IPS DF 6.9 (cell line): Measurements from ENCODE around the gene MAPKAP1.

Experiments
- DNase-seq: peaks from one replicate; pipeline ENCODE4 v3.0.0-alpha.2; 2013; ENCODE audit warnings: low read depth, low spot score
- H3K27ac ChIP-seq: one replicate; pipeline ENCODE4 v1.5.1; 2013; ENCODE audit warnings: low read length, control low read depth
- H3K27me3 ChIP-seq: 2 replicates; pipeline ENCODE4 v1.6.1; 2013; ENCODE audit warnings: mild to moderate bottlenecking, low read length; ENCODE audit not compliant: control insufficient read depth, insufficient read depth
- H3K36me3 ChIP-seq: 2 replicates; pipeline ENCODE4 v1.6.1; 2013; ENCODE audit warnings: low read length; ENCODE audit not compliant: control insufficient read depth, insufficient read depth
- H3K4me1 ChIP-seq: 2 replicates; pipeline ENCODE4 v1.6.1; 2013; ENCODE audit warnings: low read length; ENCODE audit not compliant: control insufficient read depth, insufficient read depth
- H3K4me3 ChIP-seq: 2 replicates; pipeline ENCODE4 v1.5.1; 2013; ENCODE audit warnings: mild to moderate bottlenecking, low read length
- H3K9me3 ChIP-seq: 2 replicates; pipeline ENCODE4 v1.6.1; 2013; ENCODE audit warnings: low read length, inconsistent platforms; ENCODE audit not compliant: control insufficient read depth, insufficient read depth
- WGBS: extraction: QIAGEN DNeasy Blood & Tissue Kit; methylation state at CpG from one replicate; pipeline ENCODE4 v1.1.7; 2013; ENCODE audit warnings: mixed read lengths, missing lambda C conversion rate; ENCODE audit not compliant: insufficient read length, insufficient coverage; 5-methylcytosine and 5-hydroxymethylcytosine counted together

MAPKAP1 gene

DNA sequence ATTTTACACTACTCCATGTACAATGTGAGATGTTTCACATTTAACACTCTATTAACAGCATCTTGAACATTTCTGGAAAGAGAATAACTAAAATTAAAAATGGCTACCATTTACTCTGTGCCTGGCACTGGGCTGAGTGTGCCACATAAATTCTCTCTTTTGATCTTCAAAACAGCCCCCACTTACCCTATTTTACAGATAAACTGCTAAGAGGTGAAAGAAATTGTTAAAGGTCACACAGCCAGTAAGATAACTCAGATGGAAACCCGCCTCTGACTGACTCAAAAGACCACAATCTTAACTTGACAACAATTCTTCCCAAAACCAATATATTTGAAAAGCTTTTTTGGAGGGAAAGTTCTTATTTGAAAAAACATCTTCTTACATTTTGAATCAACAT is 97.3 kb downstream of the MAPKAP1 start:
- no peaks in the 10 kb centered on the region for H3K9me3 ChIP-seq
- no peak overlapping the region for H3K4me3 ChIP-seq
- H3K4me1 ChIP-seq = peaks cover 8% of the 10 kb centered on the region; the same call in 1 of the 2 replicates
- H3K27ac ChIP-seq = no peak overlapping the region
- no peaks in the 10 kb centered on the region for H3K27me3 ChIP-seq
- WGBS = no CpG with 5 or more reads among the region's 1 CpG
- DNase-seq = no peak
- no peaks in the 10 kb centered on the region for H3K36me3 ChIP-seq

DNA sequence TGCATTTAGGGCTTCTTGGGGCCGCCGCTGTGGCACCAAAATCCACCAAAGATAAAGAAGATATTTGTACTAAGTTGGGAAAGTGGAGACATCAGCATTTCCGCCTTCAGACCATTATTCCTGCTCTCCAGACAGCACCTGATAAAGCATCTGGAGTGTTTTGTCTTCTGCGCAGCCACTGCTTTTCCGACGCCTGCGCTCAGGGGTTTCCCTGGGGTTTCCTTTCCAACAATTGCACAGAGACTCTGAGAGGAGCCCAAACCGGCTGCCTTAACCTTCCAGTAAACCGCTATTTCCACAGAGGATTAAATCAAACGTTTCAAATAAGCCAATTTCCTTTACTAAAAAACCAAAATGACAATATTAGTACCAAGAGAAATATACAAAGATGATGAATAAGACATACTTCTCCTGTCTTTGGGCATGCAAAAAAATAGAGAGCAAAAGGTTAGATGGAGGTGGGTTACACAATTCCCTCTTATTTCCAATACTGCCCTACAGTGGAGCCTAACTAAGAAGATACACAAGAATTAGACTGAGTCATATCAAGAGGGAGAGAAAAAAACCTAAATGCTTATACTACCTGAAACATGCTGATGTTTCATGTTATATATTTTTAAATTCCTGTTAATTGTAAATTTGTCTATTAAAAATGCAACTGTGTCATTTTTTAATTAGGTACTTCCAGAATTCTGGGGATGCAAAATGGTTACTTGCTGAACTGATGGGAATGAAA is 98.4 kb downstream of the MAPKAP1 start:
- H3K4me3 ChIP-seq = no peak overlapping the region
- H3K4me1 ChIP-seq = peaks cover 8% of the 10 kb centered on the region; the same call in 1 of the 2 replicates
- DNase-seq = no peak
- H3K27ac ChIP-seq = no peak overlapping the region
- H3K27me3 ChIP-seq = no peaks in the 10 kb centered on the region
- no CpG with 5 or more reads among the region's 10 CpGs for WGBS
- H3K36me3 ChIP-seq = no peaks in the 10 kb centered on the region
- no peaks in the 10 kb centered on the region for H3K9me3 ChIP-seq

DNA sequence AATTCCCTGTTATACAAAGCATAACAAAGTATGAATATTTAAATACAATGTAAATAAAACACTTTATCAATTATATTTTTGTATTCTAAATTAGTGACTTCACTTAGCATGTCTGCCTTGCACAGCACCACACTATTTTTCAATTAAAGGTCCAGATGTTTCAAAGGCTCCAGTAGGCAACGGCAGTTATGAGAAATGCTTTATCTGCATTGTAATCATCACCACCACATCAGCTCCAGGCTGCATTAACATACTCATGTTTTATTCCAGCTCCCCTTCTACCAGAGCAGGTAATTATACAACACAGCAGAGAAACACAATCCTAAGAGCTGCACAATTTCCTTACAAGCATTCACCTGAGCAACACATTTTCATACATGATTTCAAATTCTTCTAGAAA is 102.8 kb downstream of the MAPKAP1 start:
- Histone ChIP-seq H3K4me1 (peaks cover 6% of the 10 kb centered on the region; the same call in 1 of the 2 replicates), H3K27ac (no peak overlapping the region), H3K27me3 (no peaks in the 10 kb centered on the region), H3K4me3 (no peak overlapping the region), H3K36me3 (no peaks in the 10 kb centered on the region), H3K9me3 (no peaks in the 10 kb centered on the region)
- no CpG with 5 or more reads among the region's 1 CpG for WGBS
- no peak for DNase-seq

DNA sequence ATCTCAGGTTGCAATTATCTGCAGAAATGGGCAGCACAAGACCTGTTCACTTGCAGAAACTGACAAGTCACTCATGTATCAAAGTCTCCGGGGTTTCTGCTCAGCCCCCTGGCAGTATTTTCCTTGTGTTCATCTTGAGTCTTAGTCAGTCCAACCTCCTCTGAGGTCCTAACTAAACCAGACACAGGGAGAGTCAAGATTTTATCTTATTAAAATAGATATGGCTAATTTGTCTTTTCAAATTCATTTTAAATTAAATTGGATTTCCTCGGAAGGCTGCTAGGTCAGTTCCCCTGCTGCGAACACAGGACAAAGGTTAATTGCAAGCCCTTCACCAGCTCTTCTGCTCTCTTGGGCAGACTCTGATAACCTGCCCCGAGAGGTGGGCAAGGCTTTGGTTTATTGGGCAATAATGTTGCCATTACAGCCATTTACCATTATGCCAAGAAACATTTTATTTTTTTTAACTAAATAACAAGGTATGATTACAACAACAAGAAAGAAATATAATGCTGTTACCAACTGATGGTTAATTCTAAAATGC is 103.5 kb downstream of the MAPKAP1 start:
- Histone ChIP-seq H3K27me3 (no peaks in the 10 kb centered on the region), H3K4me3 (no peak overlapping the region), H3K27ac (no peak overlapping the region), H3K4me1 (peaks cover 6% of the 10 kb centered on the region; the same call in 1 of the 2 replicates), H3K9me3 (no peaks in the 10 kb centered on the region), H3K36me3 (no peaks in the 10 kb centered on the region)
- DNase-seq = no peak
- WGBS = no CpG with 5 or more reads among the region's 4 CpGs

DNA sequence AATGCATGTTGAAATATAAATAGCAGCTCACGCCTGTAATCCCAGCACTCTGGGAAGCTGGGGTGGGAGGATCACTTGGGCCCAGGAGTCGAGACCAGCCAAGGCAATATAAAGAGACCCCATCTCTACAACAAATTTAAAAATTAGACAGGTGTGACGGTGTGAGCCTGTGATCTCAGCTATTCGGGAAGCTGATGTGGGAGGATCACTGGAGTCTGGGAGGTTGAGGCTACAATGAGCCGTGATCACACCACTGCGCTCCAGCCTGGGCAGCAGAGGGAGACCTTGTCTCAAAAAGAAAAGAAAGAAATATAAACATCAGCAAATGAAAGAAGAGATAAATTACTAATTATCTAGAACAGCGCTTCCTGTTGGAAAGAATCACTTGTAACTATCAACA is 105.0 kb downstream of the MAPKAP1 start:
- H3K4me1 ChIP-seq = peaks cover 4% of the 10 kb centered on the region; the same call in 1 of the 2 replicates
- H3K27ac ChIP-seq = no peak overlapping the region
- no peak overlapping the region for H3K4me3 ChIP-seq
- H3K9me3 ChIP-seq = no peaks in the 10 kb centered on the region
- no peaks in the 10 kb centered on the region for H3K27me3 ChIP-seq
- no peaks in the 10 kb centered on the region for H3K36me3 ChIP-seq
- no CpG with 5 or more reads among the region's 7 CpGs for WGBS
- no peak for DNase-seq

DNA sequence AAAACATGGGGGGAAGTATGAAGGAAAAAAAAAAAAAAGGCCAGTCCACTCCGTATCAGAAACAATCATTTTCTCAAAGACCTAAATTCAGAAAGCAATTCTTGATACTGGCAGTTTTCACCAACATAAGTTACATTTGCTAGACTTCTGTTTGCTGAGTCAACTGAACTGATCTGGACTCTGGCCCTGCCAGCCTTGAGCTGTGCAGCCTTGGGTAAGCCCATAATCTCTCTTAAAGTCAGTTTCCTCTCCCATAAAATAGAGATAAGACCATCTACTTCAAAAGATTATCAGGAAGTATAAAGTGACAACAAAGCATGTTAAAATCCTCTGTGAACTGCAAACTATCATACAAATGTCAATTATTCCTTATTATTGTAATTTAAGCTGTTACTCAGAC is 106.8 kb downstream of the MAPKAP1 start:
- Histone ChIP-seq H3K9me3 (no peaks in the 10 kb centered on the region), H3K36me3 (no peaks in the 10 kb centered on the region), H3K4me1 (0 out of 2 replicates have a peak, but pooled peaks cover 2% of the 10 kb centered on the region), H3K4me3 (no peak overlapping the region), H3K27ac (no peak overlapping the region), H3K27me3 (no peaks in the 10 kb centered on the region)
- WGBS = no CpG with 5 or more reads among the region's 1 CpG
- no peak for DNase-seq

DNA sequence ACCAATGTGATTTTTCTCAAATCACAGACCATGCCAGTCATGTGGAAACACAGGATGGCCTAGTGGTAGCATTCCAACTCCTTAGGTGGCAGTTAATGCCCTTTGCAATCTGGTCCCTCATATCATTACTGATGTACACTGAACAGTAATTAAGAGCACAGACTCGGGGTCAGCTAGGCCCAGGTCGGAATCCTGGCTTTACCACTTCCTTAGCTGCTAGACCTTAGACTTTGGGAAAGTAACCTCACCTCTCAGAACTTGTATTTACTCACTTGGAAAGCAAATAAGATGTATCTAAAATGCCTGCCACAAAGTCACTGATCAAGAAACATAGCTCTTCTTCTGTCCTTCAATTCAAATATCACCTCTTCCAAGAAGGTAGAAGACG is 112.8 kb downstream of the MAPKAP1 start:
- H3K9me3 ChIP-seq = no peaks in the 10 kb centered on the region
- 0 out of 2 replicates have a peak, but pooled peaks cover 2% of the 10 kb centered on the region for H3K4me1 ChIP-seq
- H3K4me3 ChIP-seq = no peak overlapping the region
- H3K27ac ChIP-seq = no peak overlapping the region
- no peak for DNase-seq
- H3K27me3 ChIP-seq = no peaks in the 10 kb centered on the region
- no peaks in the 10 kb centered on the region for H3K36me3 ChIP-seq
- WGBS = no CpG with 5 or more reads among the region's 3 CpGs

DNA sequence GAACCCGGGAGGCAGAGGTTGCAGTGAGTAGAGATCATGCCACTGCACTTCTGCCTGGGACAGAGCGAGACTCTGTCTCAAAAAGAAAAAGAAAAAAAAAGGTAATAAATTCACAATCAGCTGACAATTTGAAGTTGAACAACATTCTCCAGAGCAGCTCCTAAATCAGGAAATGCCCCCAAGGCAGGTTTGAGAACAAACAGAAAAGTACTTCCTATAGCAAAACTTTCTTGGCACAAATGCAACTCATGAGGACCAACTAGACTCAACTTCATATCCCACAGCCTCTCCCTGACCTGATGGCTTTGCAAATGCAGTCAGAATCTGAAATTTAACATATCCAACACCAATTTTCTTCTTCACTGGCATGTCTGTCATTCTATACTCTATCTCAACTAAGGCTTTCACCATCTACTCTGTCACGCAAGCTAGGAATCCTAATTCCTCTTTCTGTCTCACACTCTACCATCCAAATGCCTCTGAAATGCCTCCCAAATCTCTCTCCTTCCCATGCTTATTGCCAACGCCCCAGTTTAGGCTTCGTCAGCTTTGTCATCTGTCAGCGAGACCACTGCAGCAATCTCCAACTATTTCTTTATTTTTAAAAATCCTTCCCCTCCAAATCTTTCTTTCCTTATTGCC is 113.3 kb downstream of the MAPKAP1 start:
- no peaks in the 10 kb centered on the region for H3K9me3 ChIP-seq

DNA sequence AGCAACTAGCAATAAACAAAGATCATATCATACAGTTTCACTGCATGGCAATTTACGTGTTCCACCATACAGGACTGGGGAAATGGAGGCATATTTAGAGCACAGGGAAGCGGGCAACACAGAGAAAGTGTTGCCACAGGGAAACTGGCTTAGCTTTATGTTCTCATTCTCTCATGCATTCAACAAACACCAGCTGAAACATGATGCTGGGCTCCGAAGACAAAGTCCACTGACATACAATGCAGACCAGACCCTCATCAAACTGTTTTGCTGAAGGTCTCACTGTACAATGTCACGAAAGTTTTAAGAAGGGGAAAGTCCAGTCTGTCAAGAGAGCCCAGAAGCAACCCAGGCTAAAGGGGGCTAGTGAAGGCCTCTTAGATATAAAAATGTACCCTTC is 115.1 kb downstream of the MAPKAP1 start:
- Histone ChIP-seq H3K4me3 (no peak overlapping the region), H3K9me3 (no peaks in the 10 kb centered on the region), H3K27me3 (no peaks in the 10 kb centered on the region), H3K27ac (no peak overlapping the region), H3K4me1 (0 out of 2 replicates have a peak, but pooled peaks cover 2% of the 10 kb centered on the region), H3K36me3 (no peaks in the 10 kb centered on the region)
- no CpG with 5 or more reads among the region's 4 CpGs for WGBS
- DNase-seq = no peak

More for the DNA sequence above, 113.3 kb downstream of the MAPKAP1 start:
- Histone ChIP-seq H3K36me3 (no peaks in the 10 kb centered on the region), H3K4me3 (no peak overlapping the region), H3K27me3 (no peaks in the 10 kb centered on the region), H3K27ac (no peak overlapping the region), H3K4me1 (0 out of 2 replicates have a peak, but pooled peaks cover 2% of the 10 kb centered on the region)
- DNase-seq = no peak
- WGBS = no CpG with 5 or more reads among the region's 6 CpGs

DNA sequence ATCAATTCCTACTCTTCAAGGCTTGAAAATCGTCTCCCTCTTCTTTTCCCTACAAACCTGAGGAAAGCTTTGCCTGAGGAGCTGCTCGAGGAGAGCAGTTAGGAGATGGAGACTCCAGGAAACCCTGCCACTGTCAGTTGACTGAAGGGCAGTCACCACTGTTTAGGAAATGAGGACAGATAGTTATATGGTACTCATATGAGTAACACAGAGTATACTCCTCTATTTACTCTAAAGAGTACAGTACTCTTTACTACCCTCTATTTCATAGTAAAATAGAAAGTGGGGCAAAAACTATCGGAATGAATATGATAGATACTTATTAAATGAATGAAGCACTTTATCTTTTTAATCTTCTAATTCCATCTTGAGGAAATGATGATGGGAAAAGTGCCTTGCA is 115.8 kb downstream of the MAPKAP1 start:
- Histone ChIP-seq H3K4me1 (0 out of 2 replicates have a peak, but pooled peaks cover 2% of the 10 kb centered on the region), H3K9me3 (no peaks in the 10 kb centered on the region), H3K27me3 (no peaks in the 10 kb centered on the region), H3K27ac (no peak overlapping the region), H3K4me3 (no peak overlapping the region), H3K36me3 (no peaks in the 10 kb centered on the region)
- no CpG with 5 or more reads among the region's 3 CpGs for WGBS
- DNase-seq = no peak
